HFFc6 (cell line): ENCODE results near the gene HYOU1. TPM values are rescaled to one million over a fixed set of nuclear protein-coding genes. Genes with fewer than 3 reads are reported as not detected.
"Not testable (repeated sequence)": the region's sequence is repeated elsewhere in the genome, so short reads cannot be mapped to it uniquely, and the experiment has no call there.

Source experiments
- DNase-seq: peaks from one replicate; pipeline ENCODE4 v3.0.0-alpha.2; 2018
- H3K27ac Mint-ChIP-seq: 2 replicates; pipeline ENCODE4 v1.8.0; 2020; ENCODE audit warnings: mild to moderate bottlenecking, mixed read lengths
- H3K27me3 Mint-ChIP-seq: 2 replicates; pipeline ENCODE4 v1.8.0; 2021; ENCODE audit warnings: mild to moderate bottlenecking, moderate library complexity, mixed read lengths; ENCODE audit not compliant: insufficient read depth
- H3K36me3 Mint-ChIP-seq: 2 replicates; pipeline ENCODE4 v1.8.0; 2021; ENCODE audit warnings: low read depth, mixed read lengths
- H3K4me1 Mint-ChIP-seq: 2 replicates; pipeline ENCODE4 v1.8.0; 2020; ENCODE audit warnings: low read depth, mixed read lengths
- H3K4me3 Mint-ChIP-seq: 2 replicates; pipeline ENCODE4 v1.8.0; 2020; ENCODE audit warnings: mild to moderate bottlenecking, moderate library complexity, mixed read lengths
- H3K9me3 Mint-ChIP-seq: 2 replicates; pipeline ENCODE4 v1.8.0; 2020; ENCODE audit warnings: mild to moderate bottlenecking, mixed read lengths
- long read RNA-seq: library from polyadenylated mRNA; unstranded; transcript quantifications from one replicate; pipeline ENCODE4 v2.0.0, GENCODE V29; 2019
- total RNA-seq, 6 experiments: library from RNA; stranded (reverse); fragmentation: NEBNext Ultra II Directional; extraction: Animal tissue kit (Norgen Biotek cat#: 25700); gene quantifications; 2 replicates in 1 of 6; 3 replicates in 5 of 6; pipeline ENCODE4 v1.2.3, GENCODE V29; 2021
- TF ChIP-seq, protein P1 (sequence below): fragments of 200-600 bp; sonication (generic); IDR thresholded peaks from 2 replicates; pipeline ENCODE4 v1.5.0; 2021; ENCODE audit warnings: antibody characterized with exemption, mild to moderate bottlenecking

HYOU1 gene, protein sequence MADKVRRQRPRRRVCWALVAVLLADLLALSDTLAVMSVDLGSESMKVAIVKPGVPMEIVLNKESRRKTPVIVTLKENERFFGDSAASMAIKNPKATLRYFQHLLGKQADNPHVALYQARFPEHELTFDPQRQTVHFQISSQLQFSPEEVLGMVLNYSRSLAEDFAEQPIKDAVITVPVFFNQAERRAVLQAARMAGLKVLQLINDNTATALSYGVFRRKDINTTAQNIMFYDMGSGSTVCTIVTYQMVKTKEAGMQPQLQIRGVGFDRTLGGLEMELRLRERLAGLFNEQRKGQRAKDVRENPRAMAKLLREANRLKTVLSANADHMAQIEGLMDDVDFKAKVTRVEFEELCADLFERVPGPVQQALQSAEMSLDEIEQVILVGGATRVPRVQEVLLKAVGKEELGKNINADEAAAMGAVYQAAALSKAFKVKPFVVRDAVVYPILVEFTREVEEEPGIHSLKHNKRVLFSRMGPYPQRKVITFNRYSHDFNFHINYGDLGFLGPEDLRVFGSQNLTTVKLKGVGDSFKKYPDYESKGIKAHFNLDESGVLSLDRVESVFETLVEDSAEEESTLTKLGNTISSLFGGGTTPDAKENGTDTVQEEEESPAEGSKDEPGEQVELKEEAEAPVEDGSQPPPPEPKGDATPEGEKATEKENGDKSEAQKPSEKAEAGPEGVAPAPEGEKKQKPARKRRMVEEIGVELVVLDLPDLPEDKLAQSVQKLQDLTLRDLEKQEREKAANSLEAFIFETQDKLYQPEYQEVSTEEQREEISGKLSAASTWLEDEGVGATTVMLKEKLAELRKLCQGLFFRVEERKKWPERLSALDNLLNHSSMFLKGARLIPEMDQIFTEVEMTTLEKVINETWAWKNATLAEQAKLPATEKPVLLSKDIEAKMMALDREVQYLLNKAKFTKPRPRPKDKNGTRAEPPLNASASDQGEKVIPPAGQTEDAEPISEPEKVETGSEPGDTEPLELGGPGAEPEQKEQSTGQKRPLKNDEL
- 100 to 1,000 TPM; 141 to 180 (median 163) TPM for total RNA-seq
- long read RNA-seq, full-length matches to known transcripts, result 1 of 18 reads
- long read RNA-seq, partial matches to known transcripts, result 6 of 18 reads
- long read RNA-seq, other reads (novel, unspliced or antisense), result 11 of 18 reads

DNA sequence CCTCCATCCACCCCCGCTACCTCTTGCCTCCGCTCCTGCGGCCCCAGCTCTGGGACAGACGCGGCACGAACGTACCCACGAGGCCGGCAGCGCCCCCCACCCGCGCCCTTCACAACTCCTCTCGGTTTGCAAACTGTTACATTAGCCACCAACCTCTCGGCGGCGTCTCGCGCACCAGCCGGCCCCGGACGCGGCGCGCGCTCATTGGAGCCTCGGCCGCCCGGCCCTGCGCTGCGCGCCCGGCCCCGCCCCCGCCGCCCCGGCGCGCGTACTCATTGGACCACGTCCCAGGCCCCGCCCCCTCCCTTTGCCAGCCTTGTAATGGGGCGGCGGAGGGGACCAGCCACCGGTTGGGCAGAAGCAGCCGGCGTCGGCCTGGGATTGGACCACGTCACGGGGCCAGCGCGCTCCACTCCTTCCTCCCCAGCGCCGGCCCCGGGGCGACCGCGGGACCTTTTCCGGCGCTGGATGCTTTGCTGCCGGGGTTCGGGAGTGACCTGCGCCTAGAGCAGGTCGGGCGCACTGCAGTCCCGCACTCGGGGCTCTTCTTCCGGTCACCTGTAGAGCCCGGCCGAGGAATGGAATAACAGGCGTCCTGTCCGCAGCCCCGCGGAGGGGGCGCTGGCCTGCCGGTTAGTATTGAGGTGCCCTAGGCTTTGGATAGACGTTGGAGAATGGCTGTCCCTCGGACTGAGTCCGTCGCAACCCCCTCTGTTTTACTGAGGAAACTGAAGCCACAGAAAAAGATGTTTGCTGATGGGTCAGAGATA, at the start of gene HYOU1:
TSS of gene HYOU1 (minus strand) at position 206 of the 770 bp plus-strand sequence. CDS start 1,045 bp downstream, outside the sequence.
- peaks cover 30% of the 10 kb centered on the region for H3K4me1 Mint-ChIP-seq
- peaks cover 1% of the 10 kb centered on the region; the same call in 1 of the 2 replicates for H3K27me3 Mint-ChIP-seq
- TF ChIP-seq, protein P1, sequence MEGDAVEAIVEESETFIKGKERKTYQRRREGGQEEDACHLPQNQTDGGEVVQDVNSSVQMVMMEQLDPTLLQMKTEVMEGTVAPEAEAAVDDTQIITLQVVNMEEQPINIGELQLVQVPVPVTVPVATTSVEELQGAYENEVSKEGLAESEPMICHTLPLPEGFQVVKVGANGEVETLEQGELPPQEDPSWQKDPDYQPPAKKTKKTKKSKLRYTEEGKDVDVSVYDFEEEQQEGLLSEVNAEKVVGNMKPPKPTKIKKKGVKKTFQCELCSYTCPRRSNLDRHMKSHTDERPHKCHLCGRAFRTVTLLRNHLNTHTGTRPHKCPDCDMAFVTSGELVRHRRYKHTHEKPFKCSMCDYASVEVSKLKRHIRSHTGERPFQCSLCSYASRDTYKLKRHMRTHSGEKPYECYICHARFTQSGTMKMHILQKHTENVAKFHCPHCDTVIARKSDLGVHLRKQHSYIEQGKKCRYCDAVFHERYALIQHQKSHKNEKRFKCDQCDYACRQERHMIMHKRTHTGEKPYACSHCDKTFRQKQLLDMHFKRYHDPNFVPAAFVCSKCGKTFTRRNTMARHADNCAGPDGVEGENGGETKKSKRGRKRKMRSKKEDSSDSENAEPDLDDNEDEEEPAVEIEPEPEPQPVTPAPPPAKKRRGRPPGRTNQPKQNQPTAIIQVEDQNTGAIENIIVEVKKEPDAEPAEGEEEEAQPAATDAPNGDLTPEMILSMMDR, result peak; percentile 34
- peaks cover 28% of the 10 kb centered on the region for H3K36me3 Mint-ChIP-seq
- peak within 1 kb of the TSS; percentile 91 for H3K4me3 Mint-ChIP-seq
- H3K9me3 Mint-ChIP-seq, result no peaks in the 10 kb centered on the region
- H3K27ac Mint-ChIP-seq, result peak within 1 kb of the TSS; percentile 92
- peak; percentile 93 for DNase-seq

DNA sequence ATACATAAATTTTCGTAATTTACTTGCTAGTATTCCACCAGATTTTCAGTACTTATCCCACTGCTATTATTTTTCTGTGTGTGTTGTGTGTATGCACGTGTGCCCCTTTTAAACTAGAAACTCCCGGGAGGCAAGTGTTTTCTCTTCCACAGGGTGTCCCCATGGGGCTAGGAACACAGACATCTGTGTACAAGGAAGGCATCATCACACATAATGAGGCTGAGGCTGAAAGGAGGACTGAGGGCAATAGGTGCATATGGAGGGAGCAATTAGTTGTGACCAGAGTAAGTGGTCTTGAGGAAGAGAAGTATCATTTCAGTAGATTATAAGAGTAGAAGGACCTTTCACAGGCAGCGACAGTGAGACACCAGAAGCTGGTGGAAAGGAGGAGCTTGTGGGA, 46.8 kb upstream of the HYOU1 start:
- Mint-ChIP-seq H3K4me1 (peaks cover 45% of the 10 kb centered on the region), H3K4me3 (no peak overlapping the region), H3K27me3 (no peaks in the 10 kb centered on the region), H3K9me3 (no peaks in the 10 kb centered on the region), H3K27ac (peak overlapping the region; percentile 57), H3K36me3 (no peaks in the 10 kb centered on the region; the same call in 1 of the 2 replicates)
- TF ChIP-seq, protein P1, result no peak
- no peak for DNase-seq

DNA sequence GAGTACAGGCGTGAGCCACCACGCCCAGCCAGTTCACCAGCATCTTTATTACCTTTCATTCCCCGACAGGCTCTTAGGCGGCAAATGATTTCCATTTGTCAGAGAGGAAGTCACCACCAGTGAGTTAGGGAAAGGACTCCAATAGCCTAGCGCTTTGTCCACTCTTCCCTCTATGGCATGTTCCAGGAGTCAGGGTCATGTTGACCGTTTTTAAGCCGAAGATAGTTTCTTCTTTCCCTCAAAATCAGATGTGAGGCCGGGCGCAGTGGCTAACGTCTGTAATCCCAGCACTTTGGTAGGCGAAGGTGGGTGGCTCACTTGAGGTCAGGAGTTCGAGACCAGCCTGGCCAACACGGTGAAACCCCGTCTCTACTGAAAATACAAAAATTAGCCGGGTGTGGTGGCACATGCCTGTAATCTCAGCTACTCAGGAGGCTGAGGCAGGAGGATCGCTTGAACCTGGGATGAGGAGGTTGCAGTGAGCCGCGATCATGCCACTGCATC, 46.2 kb upstream of the HYOU1 start:
- H3K27ac Mint-ChIP-seq, result peak overlapping the region; percentile 98
- H3K4me1 Mint-ChIP-seq, result peaks cover 42% of the 10 kb centered on the region
- H3K9me3 Mint-ChIP-seq, H3K27me3 Mint-ChIP-seq, H3K36me3 Mint-ChIP-seq, DNase-seq: not testable (repeated sequence)
- peak overlapping the region; percentile 91 for H3K4me3 Mint-ChIP-seq

DNA sequence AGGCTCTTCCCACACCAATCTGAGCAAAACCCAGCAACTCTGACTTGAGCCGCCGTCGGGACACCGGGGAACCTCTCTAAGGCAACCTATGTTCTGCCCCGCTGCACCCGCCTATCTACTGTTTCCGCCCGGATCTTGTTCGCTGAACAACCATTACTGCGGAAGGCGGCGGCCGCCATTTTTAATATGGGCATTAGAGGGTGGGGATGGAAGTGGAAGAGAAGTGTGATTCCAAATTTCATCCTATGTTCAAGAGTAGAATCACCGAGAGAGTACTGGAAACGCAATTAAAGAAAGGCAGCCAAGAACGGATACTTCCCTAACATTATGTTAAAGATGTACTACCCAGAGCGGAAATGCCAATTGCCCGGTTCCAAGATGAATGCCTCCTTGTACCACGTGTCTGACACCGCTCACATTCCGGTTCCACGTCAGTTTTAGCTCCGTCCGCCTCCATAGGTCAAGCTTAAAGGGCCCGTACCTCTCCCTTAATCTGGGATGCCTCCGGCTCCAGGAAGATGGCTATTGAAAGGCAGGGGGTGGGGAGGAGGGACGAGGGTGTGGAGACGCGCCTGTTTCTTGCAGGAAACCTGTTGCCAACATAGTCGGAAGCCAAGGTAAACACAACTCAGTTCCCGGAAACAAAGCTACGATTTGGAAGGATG, 44.9 kb upstream of the HYOU1 start, which contains the start of gene DPAGT1:
TSS of gene DPAGT1 (minus strand) at position 95 of the 665 bp plus-strand sequence. CDS start 198 bp downstream, outside the sequence.
- peaks cover 9% of the 10 kb centered on the region; the same call in 1 of the 2 replicates for H3K36me3 Mint-ChIP-seq
- no peaks in the 10 kb centered on the region for H3K27me3 Mint-ChIP-seq
- peak; percentile 97 for DNase-seq
- peak within 1 kb of the TSS; percentile 91 for H3K4me3 Mint-ChIP-seq
- peak within 1 kb of the TSS; percentile 98 for H3K27ac Mint-ChIP-seq
- TF ChIP-seq, protein P1, result no peak; the same call in 1 of the 2 replicates
- peaks cover 38% of the 10 kb centered on the region for H3K4me1 Mint-ChIP-seq
- no peaks in the 10 kb centered on the region for H3K9me3 Mint-ChIP-seq
